GM04503 (cell line): ENCODE results near the gene ENTHD1.
"Not testable (repeated sequence)": the region's sequence is repeated elsewhere in the genome, so short reads cannot be mapped to it uniquely, and the experiment has no call there.

Source experiments
- DNase-seq: peaks from one replicate; pipeline ENCODE4 v3.0.0-alpha.2; 2012; ENCODE audit warnings: low read depth

The ENTHD1 gene

DNA sequence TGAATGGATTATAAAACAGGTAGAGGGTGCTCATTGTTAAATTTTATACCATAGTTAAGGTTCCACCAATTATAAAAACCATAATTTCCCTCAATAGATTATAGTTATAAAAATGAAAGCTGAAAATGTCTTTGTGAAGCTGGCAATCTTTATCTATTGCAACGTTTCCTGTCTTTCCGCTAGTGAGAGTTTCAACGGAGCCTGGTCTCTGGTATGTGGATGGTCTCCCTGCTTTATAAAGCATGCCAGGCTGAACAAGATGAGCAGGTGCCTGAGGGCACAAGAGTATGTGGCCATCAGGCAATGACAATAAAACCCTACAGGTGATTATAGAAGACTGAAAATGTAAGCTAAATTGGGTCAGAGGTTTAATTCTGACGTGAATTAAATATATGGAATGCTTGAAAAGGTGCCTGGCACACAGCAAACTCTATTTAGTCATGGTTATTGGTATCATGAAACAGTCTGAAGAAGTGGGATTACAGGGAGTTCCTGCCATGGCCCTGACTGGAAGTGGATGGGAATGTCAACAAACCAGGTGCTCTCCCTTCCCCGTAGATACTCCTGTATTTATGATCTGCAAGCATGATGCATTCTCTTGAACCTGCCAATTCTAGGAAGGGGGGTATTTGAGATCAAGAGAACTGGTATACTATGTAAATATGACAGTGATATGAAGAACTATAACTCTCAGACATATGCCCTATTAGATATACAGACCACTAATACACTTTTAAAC lies 115.7 kb downstream of the ENTHD1 start:
- DNase-seq, result no peak

DNA sequence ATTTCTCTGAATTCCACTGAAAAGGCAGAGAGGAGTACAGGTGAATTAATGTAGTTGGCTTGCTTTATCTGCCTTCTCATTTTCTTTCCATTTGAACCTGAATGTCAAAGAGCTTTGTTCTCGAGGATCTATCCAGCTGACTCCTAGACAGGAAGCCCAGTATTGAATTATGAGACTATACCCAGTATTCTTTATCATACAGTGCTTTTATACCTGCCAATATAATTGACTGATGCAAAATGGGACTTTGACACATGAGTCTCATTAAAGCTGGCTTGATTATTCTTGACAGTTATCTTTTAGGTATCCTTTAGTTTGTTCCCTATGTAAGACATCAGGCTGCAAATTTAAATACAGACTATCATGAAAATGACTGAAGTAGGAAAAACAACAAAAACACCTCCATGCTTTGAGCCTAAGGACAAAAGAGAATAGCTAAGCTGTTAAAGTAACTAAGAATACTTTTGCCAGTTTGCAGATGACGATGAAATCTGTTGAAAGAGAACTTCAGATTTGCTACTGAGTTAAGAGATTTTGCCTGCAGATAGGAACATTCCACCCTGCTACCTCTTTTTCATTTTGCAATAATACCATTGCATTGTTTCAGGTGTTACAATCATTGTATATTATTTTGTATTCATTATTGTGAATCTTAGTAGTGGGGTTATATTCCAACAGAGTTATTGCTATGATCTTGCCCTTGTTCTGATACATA lies 117.1 kb downstream of the ENTHD1 start:
- DNase-seq, result no peak

DNA sequence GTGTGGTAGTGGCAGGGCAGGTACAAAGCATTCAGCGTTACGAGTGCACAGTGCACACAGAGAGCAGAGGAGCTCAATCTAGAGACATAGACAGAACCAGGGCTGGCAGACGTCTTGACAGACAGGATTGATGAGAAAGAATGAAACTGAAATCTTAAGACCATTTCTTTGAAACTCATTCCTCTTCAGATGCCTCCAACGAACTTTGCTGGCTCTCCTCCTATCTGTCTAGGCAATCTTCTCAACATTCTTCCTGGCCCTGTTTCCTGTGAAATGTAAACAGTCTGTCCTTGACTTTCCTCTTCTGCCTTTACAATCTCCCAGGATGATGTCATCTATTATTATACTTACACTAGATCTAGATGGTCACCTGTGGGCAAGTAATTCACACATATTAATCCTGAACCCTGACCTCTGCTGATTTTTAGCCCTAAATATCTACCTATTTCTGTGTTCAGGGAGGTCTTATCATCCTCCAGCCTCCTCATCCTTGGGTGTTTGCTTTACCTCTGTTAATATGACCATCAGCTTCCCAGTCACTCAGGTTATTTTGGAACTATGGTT lies 119.5 kb downstream of the ENTHD1 start:
- DNase-seq, result no peak

DNA sequence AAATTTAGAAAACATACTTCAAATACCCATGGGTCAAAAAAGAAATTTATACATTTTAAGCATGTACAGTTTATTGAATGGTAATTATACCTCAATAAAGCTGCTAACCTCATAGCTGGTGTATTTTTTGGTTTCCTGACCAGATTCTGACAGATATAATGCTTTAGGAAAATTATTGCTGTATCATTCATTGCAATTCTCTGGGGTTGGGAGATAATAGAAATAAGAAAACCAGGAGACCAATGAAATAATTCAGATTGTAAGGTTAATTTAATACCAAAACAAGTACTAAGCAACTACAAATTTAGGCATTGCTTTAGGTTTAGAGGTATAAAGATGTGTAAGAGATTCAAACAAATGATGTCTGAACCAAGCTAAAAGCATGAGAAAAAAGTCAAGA lies 120.1 kb downstream of the ENTHD1 start:
- no peak for DNase-seq

DNA sequence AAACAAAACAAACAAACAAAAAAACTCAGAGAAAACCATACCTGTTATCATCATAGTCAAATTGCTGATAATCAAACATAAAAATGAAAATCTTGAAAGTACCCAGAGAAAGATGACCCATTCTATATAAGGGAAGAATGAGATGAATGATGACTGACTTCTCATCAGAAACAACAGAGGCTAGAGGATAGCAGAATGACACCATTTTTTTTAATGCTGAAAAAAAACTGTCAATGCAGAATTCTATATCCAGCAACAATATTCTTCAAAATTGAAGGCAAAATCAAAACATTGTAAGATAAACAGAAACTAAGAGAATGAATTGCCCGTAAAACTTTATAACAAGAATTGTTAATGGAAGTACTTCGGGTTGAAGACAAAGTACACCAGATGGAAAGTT lies 122.1 kb downstream of the ENTHD1 start:
- no peak for DNase-seq

DNA sequence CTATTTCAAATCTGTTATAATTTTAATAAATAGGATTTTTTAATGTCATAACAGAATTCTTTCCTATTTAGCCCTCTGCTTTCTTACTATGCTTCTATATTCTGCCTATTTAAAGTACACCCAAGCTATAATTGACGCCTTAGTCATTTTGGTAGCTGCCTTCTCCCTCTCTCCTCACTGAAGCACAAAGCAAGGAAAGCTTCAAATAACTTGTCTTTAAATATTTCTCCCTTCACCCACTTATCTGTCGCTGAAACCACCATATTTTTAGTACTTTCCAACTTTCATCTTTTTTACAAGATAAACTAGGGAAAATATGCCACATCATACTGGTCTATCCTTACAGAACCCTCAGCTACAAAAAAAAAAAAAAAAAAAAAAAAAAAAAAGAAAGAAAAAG lies 127.9 kb downstream of the ENTHD1 start:
- no peak for DNase-seq

DNA sequence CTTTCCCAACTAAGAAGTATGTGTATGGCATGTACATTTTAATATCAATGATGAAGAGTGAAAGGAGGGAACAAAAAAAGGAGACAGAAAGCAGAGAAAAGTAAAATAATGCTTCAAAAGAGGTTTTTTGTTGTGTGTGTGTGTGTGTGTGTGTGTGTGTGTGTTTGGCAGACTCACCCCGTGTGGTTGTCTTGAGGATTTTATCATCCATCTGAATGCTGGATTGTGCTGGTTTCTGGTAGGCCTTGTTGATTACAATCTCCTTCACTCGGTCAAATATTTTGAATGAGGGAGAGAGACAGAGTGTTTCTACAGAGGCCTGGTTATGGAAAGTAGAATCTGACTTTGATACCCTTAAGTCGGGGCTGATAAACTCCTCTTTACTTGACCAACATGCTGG lies 128.5 kb downstream of the ENTHD1 start:
- DNase-seq, result no peak

DNA sequence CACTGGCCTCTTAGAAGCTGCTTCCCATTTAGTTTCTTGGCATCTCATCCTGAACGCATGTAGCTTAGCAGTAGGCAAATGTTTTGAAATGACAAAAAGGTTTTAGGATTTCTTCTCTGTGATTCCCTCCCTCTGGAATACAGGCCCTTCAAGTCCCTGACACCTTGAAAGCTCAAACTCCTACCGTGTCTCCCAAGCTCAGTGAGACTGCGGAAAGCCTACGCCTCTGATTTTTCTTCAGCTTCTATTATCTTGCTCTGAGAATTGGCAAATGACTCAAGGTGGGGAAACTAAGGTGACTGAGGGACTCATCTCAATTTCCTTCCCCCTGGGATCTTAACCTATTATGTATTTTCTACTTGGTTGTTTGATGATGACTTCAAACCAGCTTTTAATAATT lies 130.3 kb downstream of the ENTHD1 start:
- DNase-seq, result no peak

DNA sequence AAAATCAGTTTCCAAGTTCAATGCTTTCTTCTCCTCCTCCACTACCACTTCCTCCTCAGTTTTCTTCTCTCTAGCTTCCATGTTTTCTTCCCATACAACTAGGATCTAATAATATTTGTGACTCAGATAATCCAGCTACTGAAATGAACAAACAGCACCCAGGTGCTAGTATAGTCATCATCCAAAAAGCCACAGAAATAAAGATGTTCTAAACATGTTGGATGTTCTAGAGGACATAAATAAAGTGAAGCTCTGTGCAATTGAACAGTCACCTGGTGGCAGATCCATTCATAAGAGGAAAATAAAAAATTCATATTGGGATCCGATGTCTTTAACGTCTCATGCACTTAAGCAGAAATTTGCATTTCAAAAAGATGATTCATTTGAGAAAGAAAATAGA lies 142.8 kb downstream of the ENTHD1 start:
- no peak for DNase-seq

DNA sequence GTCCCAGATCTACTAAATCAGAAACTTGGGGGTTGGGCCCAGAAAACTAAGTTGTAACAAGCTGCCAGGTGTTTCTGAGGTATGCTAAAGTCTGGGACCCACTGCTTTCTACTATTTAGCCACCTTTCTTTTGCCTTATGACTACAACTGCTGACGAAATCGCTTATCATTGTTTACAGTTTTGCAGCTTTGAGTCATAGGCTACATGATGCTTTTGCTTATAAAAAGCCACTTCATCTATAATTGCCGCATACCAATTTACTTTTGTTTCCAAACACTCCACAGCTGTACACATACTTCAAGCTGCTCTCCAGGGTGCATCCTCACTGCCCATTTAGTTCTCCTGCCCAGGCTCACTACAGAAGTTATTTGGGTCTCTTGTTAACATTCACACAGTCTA lies 144.7 kb downstream of the ENTHD1 start:
- DNase-seq, result peak; percentile 15

DNA sequence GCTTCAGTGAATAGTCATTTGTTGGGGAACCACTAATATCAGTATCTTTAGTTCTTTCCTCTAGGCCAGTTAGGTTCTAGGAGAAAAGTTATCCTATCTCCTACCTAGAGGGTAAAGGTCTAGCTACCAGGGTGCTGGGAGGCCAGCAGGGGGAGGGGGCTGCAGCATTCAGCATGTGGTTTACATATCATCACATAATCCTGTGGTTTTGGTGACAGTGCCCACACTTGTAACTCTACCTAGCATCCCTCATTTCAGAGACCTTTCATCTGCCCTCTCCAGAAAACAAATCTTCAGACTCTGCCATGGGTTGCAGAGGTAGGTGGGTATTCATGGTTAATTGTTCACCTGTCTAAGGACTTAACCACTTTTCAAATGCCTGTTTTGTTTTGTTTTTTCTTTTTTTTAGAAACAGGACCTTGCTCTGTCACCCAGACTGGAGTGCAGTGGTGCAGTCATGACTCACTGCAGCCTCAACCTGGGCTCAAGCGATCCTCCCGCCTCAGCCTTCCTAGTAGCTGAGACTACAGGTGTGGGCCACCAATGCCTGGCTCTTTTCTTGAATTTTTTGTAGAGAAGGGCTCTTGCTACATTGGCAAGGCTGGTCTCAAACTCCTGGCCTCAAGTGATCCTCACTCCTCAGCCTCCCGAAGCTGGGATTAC lies 146.8 kb downstream of the ENTHD1 start:
- no peak for DNase-seq

DNA sequence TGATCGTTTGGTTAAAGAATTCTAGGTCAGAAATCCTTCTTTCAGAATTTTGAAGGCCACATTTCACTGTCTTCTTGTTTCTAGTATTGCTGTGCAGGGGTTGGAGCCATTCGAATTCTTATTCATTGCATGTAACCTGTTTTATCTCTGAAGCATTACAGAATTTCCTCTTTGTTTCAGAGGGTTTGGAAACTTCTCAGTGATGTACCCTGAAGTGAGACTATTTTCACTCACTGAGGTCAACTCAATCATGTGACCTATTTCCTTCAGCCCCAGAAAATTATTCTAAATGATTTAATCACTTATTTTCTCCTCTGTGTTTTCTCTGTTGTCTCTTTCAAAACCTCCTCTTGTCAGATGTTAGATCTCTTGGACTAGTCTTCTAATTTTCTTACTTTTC lies 147.8 kb downstream of the ENTHD1 start:
- no peak for DNase-seq

DNA sequence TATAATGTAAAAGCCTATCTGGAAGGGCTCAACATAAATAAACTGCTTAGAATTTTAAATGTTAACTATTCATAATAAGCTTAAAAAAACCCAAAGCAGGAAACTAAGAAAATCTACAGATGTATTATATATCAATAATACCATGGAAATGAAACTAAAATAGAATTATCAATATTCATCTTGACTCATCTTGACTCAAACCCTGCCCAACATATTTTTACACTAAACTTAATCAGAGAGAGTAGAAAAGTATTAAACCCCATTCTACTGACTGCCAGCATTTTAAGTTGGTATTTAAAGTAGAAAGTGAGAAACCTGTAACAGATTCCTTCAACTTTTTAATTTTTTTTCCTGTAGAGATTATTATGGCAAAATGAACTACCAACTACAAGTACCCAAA lies 149.2 kb downstream of the ENTHD1 start:
- no peak for DNase-seq

DNA sequence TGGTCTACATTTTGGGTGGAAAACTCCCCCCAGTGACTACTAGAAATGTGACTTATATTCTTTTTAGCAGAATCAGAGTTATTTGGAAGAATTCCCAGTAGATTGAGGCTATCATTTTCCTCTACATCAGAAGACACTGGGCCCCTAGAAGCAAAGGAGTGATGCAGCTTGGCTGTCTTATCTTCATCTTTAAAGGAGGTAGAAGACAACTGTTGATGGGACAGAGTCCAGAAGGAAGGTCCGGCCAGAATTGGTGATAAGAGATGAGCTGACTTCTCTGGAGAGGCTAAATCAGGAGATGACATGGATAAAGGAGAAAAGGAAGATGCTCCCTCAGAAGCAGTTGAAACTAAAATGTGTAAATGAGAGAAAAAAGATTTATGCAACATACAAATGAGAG lies 149.6 kb downstream of the ENTHD1 start:
- no peak for DNase-seq

DNA sequence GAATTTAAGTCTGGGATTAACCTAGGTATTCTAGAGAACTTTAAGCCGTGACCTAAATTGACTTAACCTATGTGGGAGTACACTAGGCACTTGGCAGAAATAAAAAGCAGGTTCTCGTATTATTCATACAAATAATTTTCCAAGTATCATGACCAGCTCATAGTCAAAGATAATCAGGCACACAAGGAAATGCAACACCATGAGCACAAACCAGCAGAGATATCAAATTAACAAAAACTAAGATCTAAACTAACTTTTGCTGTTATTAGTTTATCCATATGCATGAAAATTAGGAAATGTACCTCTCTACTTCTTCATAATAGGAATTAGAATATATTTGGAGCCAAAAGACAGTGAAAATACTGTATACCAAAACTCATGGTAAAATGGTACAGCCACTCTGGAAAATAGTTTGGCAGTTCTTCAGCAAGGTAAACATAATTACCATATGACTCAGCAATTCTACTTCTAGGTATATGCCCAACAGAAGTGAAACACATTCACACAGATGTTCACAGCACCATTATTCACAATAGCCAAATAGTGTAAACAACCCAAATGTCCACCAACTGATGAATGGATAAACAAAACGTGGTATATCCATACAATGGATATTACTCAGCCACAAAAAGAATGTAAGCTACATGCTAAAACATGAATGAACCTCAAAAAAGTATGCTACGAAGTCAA lies 154.1 kb downstream of the ENTHD1 start:
- DNase-seq, result no peak

DNA sequence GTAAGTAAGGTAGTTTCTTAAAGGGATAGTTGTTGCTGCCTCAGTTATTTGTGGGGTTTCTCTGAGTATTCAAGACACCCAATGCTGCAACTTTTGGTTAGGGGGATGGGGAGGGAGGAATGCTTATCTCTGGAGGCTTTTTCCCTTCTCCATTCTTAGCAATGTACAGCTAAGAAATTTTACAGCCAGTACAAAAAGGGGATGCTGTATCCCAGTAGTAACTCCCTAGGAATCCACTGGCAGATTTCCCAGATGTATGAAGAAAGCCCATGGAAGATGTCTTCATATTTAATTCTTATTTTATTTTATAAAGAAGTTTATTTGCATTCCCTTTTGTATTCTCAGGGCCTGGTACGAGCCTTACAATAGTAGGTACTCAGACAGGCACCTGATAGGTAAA lies 154.8 kb downstream of the ENTHD1 start:
- no peak for DNase-seq

DNA sequence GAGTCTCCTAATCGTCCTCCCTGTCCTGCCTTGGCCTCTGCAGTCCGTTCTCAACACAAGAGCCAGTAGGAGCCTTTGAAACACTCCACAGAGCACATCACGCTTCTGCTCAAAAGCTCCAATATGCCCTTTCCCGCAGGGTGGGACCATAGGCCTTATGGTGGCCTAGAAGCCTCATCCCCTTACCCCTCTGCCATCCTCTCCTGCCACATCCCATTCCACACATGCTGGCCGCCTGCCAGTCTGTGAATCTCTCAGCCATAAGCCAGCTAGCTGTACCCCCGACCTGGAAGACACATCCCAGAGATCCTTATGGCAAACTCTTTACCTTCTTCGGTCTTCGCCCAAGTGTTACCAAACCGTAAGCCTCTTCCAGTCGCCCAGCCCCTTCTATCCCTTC lies 157.8 kb downstream of the ENTHD1 start:
- no peak for DNase-seq

DNA sequence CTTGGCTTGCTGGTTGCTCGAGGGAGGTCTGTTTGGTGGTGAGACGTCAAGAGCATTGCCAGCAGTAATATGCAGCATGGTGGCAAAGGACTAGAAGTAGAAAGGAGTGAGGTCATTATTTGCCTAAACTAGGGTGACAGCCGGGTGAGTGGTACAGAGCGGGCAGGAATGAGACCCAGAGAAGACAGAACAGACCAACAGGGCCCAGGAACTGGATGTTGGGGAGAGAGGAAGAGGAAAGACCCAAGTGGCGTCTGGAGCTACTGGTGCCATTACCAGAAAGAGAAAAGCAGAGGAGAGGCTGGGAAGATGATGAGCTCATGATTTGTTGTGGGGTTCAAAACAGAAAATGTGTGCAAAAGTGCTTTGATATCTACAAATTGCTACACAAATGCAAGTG lies 158.7 kb downstream of the ENTHD1 start:
- no peak for DNase-seq

DNA sequence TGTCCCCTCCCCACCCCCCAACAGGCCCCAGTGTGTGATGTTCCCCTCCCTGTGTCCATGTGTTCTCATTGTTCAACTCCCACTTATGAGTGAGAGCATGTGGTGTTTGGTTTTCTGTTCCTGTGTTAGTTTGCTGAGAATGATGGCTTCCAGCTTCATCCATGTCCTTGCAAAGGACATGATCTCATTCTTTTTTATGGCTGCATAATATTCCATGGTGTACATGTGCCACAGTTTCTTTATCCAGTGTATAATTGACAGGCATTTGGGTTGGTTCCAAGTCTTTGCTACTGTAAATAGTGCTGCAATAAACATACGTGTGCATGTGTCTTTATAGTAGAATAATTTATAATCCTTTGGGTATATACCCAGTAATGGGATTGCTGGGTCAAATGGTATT lies 159.5 kb downstream of the ENTHD1 start:
- DNase-seq, result not testable (repeated sequence)

DNA sequence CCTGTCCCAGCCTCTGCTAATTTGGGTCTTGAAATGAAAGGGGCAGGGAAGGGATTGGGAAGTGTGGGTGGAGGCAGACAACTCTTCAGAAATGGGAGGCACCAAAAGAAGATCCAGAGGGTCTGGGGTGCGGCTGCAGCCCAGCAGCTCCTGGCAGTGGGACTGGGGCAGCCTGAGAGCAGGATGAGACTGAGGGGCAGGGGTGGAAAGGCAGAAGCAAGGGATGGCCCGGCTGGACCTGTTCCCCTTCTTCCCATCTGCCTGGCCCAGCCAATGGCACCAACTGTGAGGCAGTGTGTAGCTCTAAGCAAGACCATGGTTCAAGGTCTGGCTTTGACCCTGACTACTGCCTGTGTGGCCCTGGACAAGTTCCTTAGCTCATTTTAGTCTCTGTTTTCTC lies 160.4 kb downstream of the ENTHD1 start:
- no peak for DNase-seq

DNA sequence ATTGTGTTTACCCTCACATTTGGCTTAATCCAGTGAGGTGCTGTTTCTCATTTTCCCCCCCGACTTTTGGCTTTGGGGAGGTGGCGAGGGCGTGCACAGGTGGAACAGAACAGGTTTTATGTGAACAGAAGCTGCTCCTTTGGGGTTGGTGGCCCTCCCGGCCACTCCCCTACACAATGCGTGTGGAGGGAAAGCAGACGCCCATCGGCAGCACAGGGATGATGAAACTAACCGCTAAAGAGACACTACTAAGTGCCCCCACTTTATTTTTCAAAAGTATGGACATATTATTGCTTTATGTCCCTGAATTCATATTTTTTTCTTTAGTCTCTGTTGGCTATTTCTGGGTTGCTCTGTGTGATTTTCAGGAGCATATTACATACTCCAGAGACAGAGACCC lies 160.9 kb downstream of the ENTHD1 start:
- no peak for DNase-seq

DNA sequence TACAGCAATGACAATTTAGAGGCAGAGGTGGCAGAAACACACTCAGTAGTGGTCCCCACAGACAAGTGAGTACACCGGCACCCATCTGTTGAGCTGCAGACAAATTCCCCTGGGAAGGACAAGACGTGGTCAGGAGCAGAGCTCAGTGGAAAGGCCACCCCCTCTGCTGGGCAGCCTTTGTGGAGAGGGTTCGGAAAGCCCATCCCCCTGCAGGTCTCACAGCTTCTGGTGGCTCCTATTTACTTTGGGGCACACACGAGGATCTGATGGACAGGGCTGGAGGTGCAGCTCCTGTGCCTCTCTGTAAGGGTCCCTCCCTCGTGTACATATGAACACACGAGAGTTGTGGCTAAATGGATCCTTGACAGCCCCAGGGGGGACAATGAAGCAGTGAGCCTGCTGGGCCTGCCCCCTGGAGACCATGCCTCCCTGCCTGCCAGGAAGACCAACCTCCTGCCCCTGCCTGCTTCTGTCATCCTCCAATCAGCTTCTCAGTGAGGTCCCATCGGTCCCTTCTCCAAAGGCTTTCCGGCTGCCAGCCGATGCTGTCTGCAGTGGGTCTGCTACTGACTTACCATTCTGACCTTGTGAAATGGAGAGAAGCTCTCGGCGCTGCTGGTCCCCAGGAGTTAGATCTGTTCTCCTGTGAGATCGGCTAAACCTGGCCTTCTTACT lies 161.5 kb downstream of the ENTHD1 start:
- DNase-seq, result no peak
